ENCODE data around the gene FMN1. TPM values are rescaled to one million over a fixed set of nuclear protein-coding genes. Genes with fewer than 3 reads are reported as not detected.

Gene FMN1
- polyA plus RNA-seq, 6 donors from 2014 or later = 0.33 to 1.0 (median 0.44) TPM; not detected in 1

GRCh38 chr15:33160581-33161165 lies 33.8 kb downstream of the FMN1 start:
- peaks cover 0 to 4% (median 0%) of the 10 kb centered on the region in 7 donors for H3K9me3 Mint-ChIP-seq
- peaks cover 0 to 20% (median 0%) of the 10 kb centered on the region in 3 donors for H3K4me1 Mint-ChIP-seq
- H3K27me3 Mint-ChIP-seq = peaks cover 4 to 28% (median 17%) of the 10 kb centered on the region in 3 donors
- peaks cover 0 to 7% of the 10 kb centered on the region in 2 donors for H3K36me3 Mint-ChIP-seq
- H3K27ac Mint-ChIP-seq = no peak overlapping the region
- H3K4me3 Mint-ChIP-seq = peak overlapping the region in 1 of 8 donors; percentile 12
- no peak for DNase-seq
- no peak for ATAC-seq (ENCODE audit: low read depth in 2 of 2)

GRCh38 chr15:33159726-33160453 lies 34.6 kb downstream of the FMN1 start:
- Mint-ChIP-seq H3K27ac (peak overlapping the region in 1 of 6 donors; percentile 73), H3K9me3 (peaks cover 0 to 4% (median 0%) of the 10 kb centered on the region in 7 donors), H3K4me1 (peaks cover 0 to 20% (median 0%) of the 10 kb centered on the region in 3 donors), H3K36me3 (peaks cover 0 to 7% of the 10 kb centered on the region in 2 donors), H3K4me3 (no peak overlapping the region), H3K27me3 (peaks cover 8 to 28% (median 24%) of the 10 kb centered on the region in 3 donors)
- DNase-seq (no peak), ATAC-seq (ENCODE audit: low read depth in 2 of 2) (no peak)

- no peak for ATAC-seq (ENCODE audit: low read depth in 2 of 2)
- Mint-ChIP-seq H3K9me3 (peaks cover 0 to 4% (median 0%) of the 10 kb centered on the region in 7 donors), H3K27ac (no peak overlapping the region), H3K36me3 (peaks cover 0 to 7% of the 10 kb centered on the region in 2 donors), H3K4me1 (peaks cover 0 to 20% (median 0%) of the 10 kb centered on the region in 3 donors), H3K27me3 (peaks cover 13 to 39% (median 21%) of the 10 kb centered on the region in 3 donors), H3K4me3 (peak overlapping the region in 1 of 8 donors; percentile 6)
- DNase-seq = no peak
Measured at GRCh38 chr15:33158366-33158765, 36.1 kb downstream of the FMN1 start.

- Mint-ChIP-seq H3K4me3 (no peak overlapping the region), H3K27ac (no peak overlapping the region), H3K36me3 (peaks cover 0 to 4% of the 10 kb centered on the region in 2 donors), H3K27me3 (peaks cover 13 to 41% (median 17%) of the 10 kb centered on the region in 3 donors), H3K4me1 (peaks cover 0 to 23% (median 0%) of the 10 kb centered on the region in 3 donors), H3K9me3 (peaks cover 0 to 2% (median 0%) of the 10 kb centered on the region in 7 donors)
- no peak for ATAC-seq (ENCODE audit: low read depth in 2 of 2)
- no peak for DNase-seq
Measured at GRCh38 chr15:33157371-33158037, 37.0 kb downstream of the FMN1 start.

GRCh38 chr15:33155691-33156420 lies 38.7 kb downstream of the FMN1 start:
- no peaks in the 10 kb centered on the region for H3K9me3 Mint-ChIP-seq
- H3K4me3 Mint-ChIP-seq = no peak overlapping the region
- ATAC-seq (ENCODE audit: low read depth in 2 of 2) (no peak), DNase-seq (no peak)
- H3K36me3 Mint-ChIP-seq = no peaks in the 10 kb centered on the region
- peaks cover 10 to 41% (median 18%) of the 10 kb centered on the region in 3 donors for H3K27me3 Mint-ChIP-seq
- H3K4me1 Mint-ChIP-seq = peaks cover 0 to 31% (median 2%) of the 10 kb centered on the region in 3 donors
- H3K27ac Mint-ChIP-seq = no peak overlapping the region

- Mint-ChIP-seq H3K4me3 (no peak overlapping the region), H3K4me1 (peaks cover 0 to 26% (median 6%) of the 10 kb centered on the region in 3 donors), H3K27ac (no peak overlapping the region), H3K27me3 (peaks cover 2 to 45% (median 19%) of the 10 kb centered on the region in 3 donors), H3K36me3 (no peaks in the 10 kb centered on the region), H3K9me3 (no peaks in the 10 kb centered on the region)
- DNase-seq (no peak), ATAC-seq (ENCODE audit: low read depth in 2 of 2) (no peak)
Measured at GRCh38 chr15:33154351-33155166, 40.0 kb downstream of the FMN1 start.

GRCh38 chr15:33153548-33153947 lies 41.0 kb downstream of the FMN1 start:
- no peaks in the 10 kb centered on the region for H3K36me3 Mint-ChIP-seq
- peaks cover 5 to 48% (median 25%) of the 10 kb centered on the region in 3 donors for H3K27me3 Mint-ChIP-seq
- peaks cover 2 to 18% (median 6%) of the 10 kb centered on the region in 3 donors for H3K4me1 Mint-ChIP-seq
- ATAC-seq (ENCODE audit: low read depth in 2 of 2) (no peak), DNase-seq (no peak)
- H3K27ac Mint-ChIP-seq = no peak overlapping the region
- H3K9me3 Mint-ChIP-seq = no peaks in the 10 kb centered on the region
- no peak overlapping the region for H3K4me3 Mint-ChIP-seq

- Mint-ChIP-seq H3K4me1 (peaks cover 5 to 22% (median 12%) of the 10 kb centered on the region in 3 donors), H3K27me3 (peaks cover 13 to 50% (median 32%) of the 10 kb centered on the region in 3 donors), H3K4me3 (no peak overlapping the region), H3K27ac (no peak overlapping the region), H3K9me3 (no peaks in the 10 kb centered on the region), H3K36me3 (no peaks in the 10 kb centered on the region)
- DNase-seq (no peak), ATAC-seq (ENCODE audit: low read depth in 2 of 2) (no peak)
Measured at GRCh38 chr15:33152502-33153109, 41.9 kb downstream of the FMN1 start.

- DNase-seq = no peak
- H3K9me3 Mint-ChIP-seq = no peaks in the 10 kb centered on the region
- no peak overlapping the region for H3K4me3 Mint-ChIP-seq
- no peaks in the 10 kb centered on the region for H3K36me3 Mint-ChIP-seq
- peak overlapping the region in 1 of 6 donors; percentile 25 for H3K27ac Mint-ChIP-seq
- H3K4me1 Mint-ChIP-seq = peaks cover 5 to 22% (median 12%) of the 10 kb centered on the region in 3 donors
- peak; percentile 54 to 61 for ATAC-seq (ENCODE audit: low read depth in 2 of 2)
- peaks cover 20 to 50% (median 31%) of the 10 kb centered on the region in 3 donors for H3K27me3 Mint-ChIP-seq
Measured at GRCh38 chr15:33150971-33151370, 43.5 kb downstream of the FMN1 start.

GRCh38 chr15:33150431-33150941 lies 44.0 kb downstream of the FMN1 start:
- H3K9me3 Mint-ChIP-seq = no peaks in the 10 kb centered on the region
- ATAC-seq (ENCODE audit: low read depth in 2 of 2) (no peak), DNase-seq (no peak)
- H3K4me1 Mint-ChIP-seq = peaks cover 5 to 22% (median 12%) of the 10 kb centered on the region in 3 donors
- H3K4me3 Mint-ChIP-seq = no peak overlapping the region
- H3K27me3 Mint-ChIP-seq = peaks cover 25 to 45% (median 27%) of the 10 kb centered on the region in 3 donors
- peak overlapping the region in 1 of 6 donors; percentile 25 for H3K27ac Mint-ChIP-seq
- no peaks in the 10 kb centered on the region for H3K36me3 Mint-ChIP-seq

- Mint-ChIP-seq H3K4me3 (no peak overlapping the region), H3K27me3 (peaks cover 24 to 41% (median 31%) of the 10 kb centered on the region in 3 donors), H3K36me3 (no peaks in the 10 kb centered on the region), H3K27ac (no peak overlapping the region), H3K9me3 (no peaks in the 10 kb centered on the region), H3K4me1 (peaks cover 5 to 22% (median 12%) of the 10 kb centered on the region in 3 donors)
- ATAC-seq (ENCODE audit: low read depth in 2 of 2) (no peak), DNase-seq (no peak)
Measured at GRCh38 chr15:33149919-33150318, 44.6 kb downstream of the FMN1 start.
